Measurements from ENCODE around the gene PRPF31.

DNA sequence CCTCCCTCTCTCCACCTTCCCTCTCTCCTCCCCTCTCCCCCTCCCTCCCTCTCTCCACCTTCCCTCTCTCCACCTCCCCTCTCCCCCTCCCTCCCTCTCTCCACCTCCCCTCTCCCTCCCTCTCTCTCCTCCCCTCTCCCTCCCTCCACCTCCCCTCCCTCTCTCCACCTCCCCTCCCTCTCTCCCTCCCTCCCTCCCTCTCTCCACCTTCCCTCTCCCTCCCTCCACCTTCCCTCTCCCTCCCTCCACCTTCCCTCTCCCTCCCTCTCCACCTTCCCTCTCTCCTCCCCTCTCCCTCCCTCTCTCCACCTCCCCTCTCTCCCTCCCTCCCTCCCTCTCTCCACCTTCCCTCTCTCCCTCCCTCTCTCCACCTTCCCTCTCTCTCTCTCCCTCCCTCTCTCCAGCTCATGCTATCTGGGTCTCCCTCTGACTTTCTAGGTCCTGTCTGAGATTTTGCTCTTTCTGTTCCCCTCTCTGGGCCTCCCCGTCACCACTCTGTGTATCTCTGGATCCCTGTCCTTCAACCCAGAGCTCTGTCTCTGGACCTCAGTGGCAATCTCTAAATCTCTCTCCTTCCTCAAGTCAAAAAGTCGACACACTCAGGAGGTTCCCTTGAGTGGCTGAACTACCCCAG, 18.5 kb downstream of the PRPF31 start:
- TF ChIP-seq, protein P1, sequence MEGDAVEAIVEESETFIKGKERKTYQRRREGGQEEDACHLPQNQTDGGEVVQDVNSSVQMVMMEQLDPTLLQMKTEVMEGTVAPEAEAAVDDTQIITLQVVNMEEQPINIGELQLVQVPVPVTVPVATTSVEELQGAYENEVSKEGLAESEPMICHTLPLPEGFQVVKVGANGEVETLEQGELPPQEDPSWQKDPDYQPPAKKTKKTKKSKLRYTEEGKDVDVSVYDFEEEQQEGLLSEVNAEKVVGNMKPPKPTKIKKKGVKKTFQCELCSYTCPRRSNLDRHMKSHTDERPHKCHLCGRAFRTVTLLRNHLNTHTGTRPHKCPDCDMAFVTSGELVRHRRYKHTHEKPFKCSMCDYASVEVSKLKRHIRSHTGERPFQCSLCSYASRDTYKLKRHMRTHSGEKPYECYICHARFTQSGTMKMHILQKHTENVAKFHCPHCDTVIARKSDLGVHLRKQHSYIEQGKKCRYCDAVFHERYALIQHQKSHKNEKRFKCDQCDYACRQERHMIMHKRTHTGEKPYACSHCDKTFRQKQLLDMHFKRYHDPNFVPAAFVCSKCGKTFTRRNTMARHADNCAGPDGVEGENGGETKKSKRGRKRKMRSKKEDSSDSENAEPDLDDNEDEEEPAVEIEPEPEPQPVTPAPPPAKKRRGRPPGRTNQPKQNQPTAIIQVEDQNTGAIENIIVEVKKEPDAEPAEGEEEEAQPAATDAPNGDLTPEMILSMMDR (IDR thresholded peaks at IDR 0.05; ENCODE audit: borderline replicate concordance, extremely low read depth, low read length, poor library complexity, severe bottlenecking), result no peak
- TF ChIP-seq EZH2 (IDR thresholded peaks at IDR 0.05; ENCODE audit: borderline replicate concordance, low read depth, low read length, severe bottlenecking), result no peak
